ENCODE measurements around the gene GAB4.

The GAB4 gene

GRCh38 chr22:16987822-16988221 is 20.2 kb downstream of the GAB4 start:
- Histone ChIP-seq H3K4me3 (ENCODE audit: low read length in 2 of 2) (no peak overlapping the region), H3K9ac (ENCODE audit: low read depth in 1 of 2, low read length in 2 of 2) (no peak overlapping the region), H3K9me3 (ENCODE audit: control insufficient read depth in 2 of 2, low read length in 2 of 2) (peaks cover 0 to 2% of the 10 kb centered on the region in 2 donors), H3K36me3 (ENCODE audit: control insufficient read depth in 2 of 2, insufficient read depth in 2 of 2, low read length in 2 of 2) (no peaks in the 10 kb centered on the region), H3K27me3 (ENCODE audit: control insufficient read depth in 2 of 2, insufficient read depth in 2 of 2, low read length in 2 of 2) (no peaks in the 10 kb centered on the region), H3K27ac (ENCODE audit: low read depth in 2 of 2, low read length in 2 of 2) (no peak overlapping the region), H3K4me1 (ENCODE audit: control insufficient read depth in 2 of 2, insufficient read depth in 2 of 2, low read length in 2 of 2) (no peaks in the 10 kb centered on the region)

GRCh38 chr22:16975155-16975885 is 32.7 kb downstream of the GAB4 start:
- Histone ChIP-seq H3K9me3 (ENCODE audit: control insufficient read depth in 2 of 2, low read length in 2 of 2) (no peaks in the 10 kb centered on the region), H3K9ac (ENCODE audit: low read depth in 1 of 2, low read length in 2 of 2) (no peak overlapping the region), H3K4me1 (ENCODE audit: control insufficient read depth in 2 of 2, insufficient read depth in 2 of 2, low read length in 2 of 2) (no peaks in the 10 kb centered on the region), H3K36me3 (ENCODE audit: control insufficient read depth in 2 of 2, insufficient read depth in 2 of 2, low read length in 2 of 2) (no peaks in the 10 kb centered on the region), H3K4me3 (ENCODE audit: low read length in 2 of 2) (no peak overlapping the region), H3K27ac (ENCODE audit: low read depth in 2 of 2, low read length in 2 of 2) (no peak overlapping the region), H3K27me3 (ENCODE audit: control insufficient read depth in 2 of 2, insufficient read depth in 2 of 2, low read length in 2 of 2) (no peaks in the 10 kb centered on the region)

GRCh38 chr22:16974298-16975084 is 33.5 kb downstream of the GAB4 start:
- Histone ChIP-seq H3K36me3 (ENCODE audit: control insufficient read depth in 2 of 2, insufficient read depth in 2 of 2, low read length in 2 of 2) (no peaks in the 10 kb centered on the region), H3K4me3 (ENCODE audit: low read length in 2 of 2) (no peak overlapping the region), H3K9me3 (ENCODE audit: control insufficient read depth in 2 of 2, low read length in 2 of 2) (no peaks in the 10 kb centered on the region), H3K27me3 (ENCODE audit: control insufficient read depth in 2 of 2, insufficient read depth in 2 of 2, low read length in 2 of 2) (no peaks in the 10 kb centered on the region), H3K9ac (ENCODE audit: low read depth in 1 of 2, low read length in 2 of 2) (no peak overlapping the region), H3K4me1 (ENCODE audit: control insufficient read depth in 2 of 2, insufficient read depth in 2 of 2, low read length in 2 of 2) (no peaks in the 10 kb centered on the region), H3K27ac (ENCODE audit: low read depth in 2 of 2, low read length in 2 of 2) (no peak overlapping the region)

- H3K4me1 ChIP-seq (ENCODE audit: control insufficient read depth in 2 of 2, insufficient read depth in 2 of 2, low read length in 2 of 2), result no peaks in the 10 kb centered on the region
- H3K9ac ChIP-seq (ENCODE audit: low read depth in 1 of 2, low read length in 2 of 2), result no peak overlapping the region
- no peaks in the 10 kb centered on the region for H3K36me3 ChIP-seq (ENCODE audit: control insufficient read depth in 2 of 2, insufficient read depth in 2 of 2, low read length in 2 of 2)
- H3K9me3 ChIP-seq (ENCODE audit: control insufficient read depth in 2 of 2, low read length in 2 of 2), result no peaks in the 10 kb centered on the region
- H3K27ac ChIP-seq (ENCODE audit: low read depth in 2 of 2, low read length in 2 of 2), result no peak overlapping the region
- H3K27me3 ChIP-seq (ENCODE audit: control insufficient read depth in 2 of 2, insufficient read depth in 2 of 2, low read length in 2 of 2), result no peaks in the 10 kb centered on the region
- H3K4me3 ChIP-seq (ENCODE audit: low read length in 2 of 2), result no peak overlapping the region
Measured at GRCh38 chr22:16973591-16974297, 34.3 kb downstream of the GAB4 start.

GRCh38 chr22:16972311-16972710 is 35.7 kb downstream of the GAB4 start:
- no peaks in the 10 kb centered on the region for H3K9me3 ChIP-seq (ENCODE audit: control insufficient read depth in 2 of 2, low read length in 2 of 2)
- no peaks in the 10 kb centered on the region for H3K36me3 ChIP-seq (ENCODE audit: control insufficient read depth in 2 of 2, insufficient read depth in 2 of 2, low read length in 2 of 2)
- H3K4me1 ChIP-seq (ENCODE audit: control insufficient read depth in 2 of 2, insufficient read depth in 2 of 2, low read length in 2 of 2), result no peaks in the 10 kb centered on the region
- H3K27ac ChIP-seq (ENCODE audit: low read depth in 2 of 2, low read length in 2 of 2), result no peak overlapping the region
- no peak overlapping the region for H3K9ac ChIP-seq (ENCODE audit: low read depth in 1 of 2, low read length in 2 of 2)
- H3K27me3 ChIP-seq (ENCODE audit: control insufficient read depth in 2 of 2, insufficient read depth in 2 of 2, low read length in 2 of 2), result no peaks in the 10 kb centered on the region
- no peak overlapping the region for H3K4me3 ChIP-seq (ENCODE audit: low read length in 2 of 2)

GRCh38 chr22:16970446-16970845 is 37.6 kb downstream of the GAB4 start:
- Histone ChIP-seq H3K27ac (ENCODE audit: low read depth in 2 of 2, low read length in 2 of 2) (no peak overlapping the region), H3K4me3 (ENCODE audit: low read length in 2 of 2) (no peak overlapping the region), H3K9me3 (ENCODE audit: control insufficient read depth in 2 of 2, low read length in 2 of 2) (no peaks in the 10 kb centered on the region), H3K9ac (ENCODE audit: low read depth in 1 of 2, low read length in 2 of 2) (no peak overlapping the region), H3K27me3 (ENCODE audit: control insufficient read depth in 2 of 2, insufficient read depth in 2 of 2, low read length in 2 of 2) (no peaks in the 10 kb centered on the region), H3K4me1 (ENCODE audit: control insufficient read depth in 2 of 2, insufficient read depth in 2 of 2, low read length in 2 of 2) (no peaks in the 10 kb centered on the region), H3K36me3 (ENCODE audit: control insufficient read depth in 2 of 2, insufficient read depth in 2 of 2, low read length in 2 of 2) (no peaks in the 10 kb centered on the region)

GRCh38 chr22:16969508-16970327 is 38.3 kb downstream of the GAB4 start:
- no peaks in the 10 kb centered on the region for H3K27me3 ChIP-seq (ENCODE audit: control insufficient read depth in 2 of 2, insufficient read depth in 2 of 2, low read length in 2 of 2)
- no peaks in the 10 kb centered on the region for H3K4me1 ChIP-seq (ENCODE audit: control insufficient read depth in 2 of 2, insufficient read depth in 2 of 2, low read length in 2 of 2)
- H3K9ac ChIP-seq (ENCODE audit: low read depth in 1 of 2, low read length in 2 of 2), result no peak overlapping the region
- no peaks in the 10 kb centered on the region for H3K9me3 ChIP-seq (ENCODE audit: control insufficient read depth in 2 of 2, low read length in 2 of 2)
- H3K27ac ChIP-seq (ENCODE audit: low read depth in 2 of 2, low read length in 2 of 2), result no peak overlapping the region
- H3K4me3 ChIP-seq (ENCODE audit: low read length in 2 of 2), result no peak overlapping the region
- H3K36me3 ChIP-seq (ENCODE audit: control insufficient read depth in 2 of 2, insufficient read depth in 2 of 2, low read length in 2 of 2), result no peaks in the 10 kb centered on the region

- Histone ChIP-seq H3K36me3 (ENCODE audit: control insufficient read depth in 2 of 2, insufficient read depth in 2 of 2, low read length in 2 of 2) (no peaks in the 10 kb centered on the region), H3K27ac (ENCODE audit: low read depth in 2 of 2, low read length in 2 of 2) (no peak overlapping the region), H3K9me3 (ENCODE audit: control insufficient read depth in 2 of 2, low read length in 2 of 2) (no peaks in the 10 kb centered on the region), H3K4me3 (ENCODE audit: low read length in 2 of 2) (no peak overlapping the region), H3K27me3 (ENCODE audit: control insufficient read depth in 2 of 2, insufficient read depth in 2 of 2, low read length in 2 of 2) (no peaks in the 10 kb centered on the region), H3K9ac (ENCODE audit: low read depth in 1 of 2, low read length in 2 of 2) (no peak overlapping the region), H3K4me1 (ENCODE audit: control insufficient read depth in 2 of 2, insufficient read depth in 2 of 2, low read length in 2 of 2) (no peaks in the 10 kb centered on the region)
Measured at GRCh38 chr22:16968218-16968595, 39.8 kb downstream of the GAB4 start.

GRCh38 chr22:16967453-16968217 is 40.4 kb downstream of the GAB4 start:
- Histone ChIP-seq H3K9ac (ENCODE audit: low read depth in 1 of 2, low read length in 2 of 2) (no peak overlapping the region), H3K4me1 (ENCODE audit: control insufficient read depth in 2 of 2, insufficient read depth in 2 of 2, low read length in 2 of 2) (no peaks in the 10 kb centered on the region), H3K27ac (ENCODE audit: low read depth in 2 of 2, low read length in 2 of 2) (no peak overlapping the region), H3K36me3 (ENCODE audit: control insufficient read depth in 2 of 2, insufficient read depth in 2 of 2, low read length in 2 of 2) (no peaks in the 10 kb centered on the region), H3K4me3 (ENCODE audit: low read length in 2 of 2) (no peak overlapping the region), H3K9me3 (ENCODE audit: control insufficient read depth in 2 of 2, low read length in 2 of 2) (no peaks in the 10 kb centered on the region), H3K27me3 (ENCODE audit: control insufficient read depth in 2 of 2, insufficient read depth in 2 of 2, low read length in 2 of 2) (no peaks in the 10 kb centered on the region)

Data from mucosa of rectum (tissue), 2 donors.